ENCODE results near the gene BAIAP2L2. TPM values are rescaled to one million over a fixed set of nuclear protein-coding genes. Genes with fewer than 3 reads are reported as not detected.

The BAIAP2L2 gene
- total RNA-seq, 1 donor from 2014 or later = 0.09 TPM

GRCh38 chr22:38089474-38089851 is 21.0 kb downstream of the BAIAP2L2 start:
- Mint-ChIP-seq H3K27me3 (ENCODE audit: low read depth) (no peaks in the 10 kb centered on the region), H3K27ac (no peak overlapping the region)

GRCh38 chr22:38088629-38089473 is 21.6 kb downstream of the BAIAP2L2 start:
- H3K9me3 Mint-ChIP-seq = no peaks in the 10 kb centered on the region
- no peaks in the 10 kb centered on the region for H3K27me3 Mint-ChIP-seq (ENCODE audit: low read depth)
- H3K4me1 Mint-ChIP-seq (ENCODE audit: low read depth) = no peaks in the 10 kb centered on the region
- no peak overlapping the region for H3K27ac Mint-ChIP-seq
- DNase-seq (ENCODE audit: low spot score) = no peak
- no peak overlapping the region for H3K4me3 Mint-ChIP-seq (ENCODE audit: low read depth)
- intact Hi-C loops (cut with micrococcal nuclease) = no loop called here
- no peaks in the 10 kb centered on the region for H3K36me3 Mint-ChIP-seq (ENCODE audit: low read depth)

More at GRCh38 chr22:38089474-38089851, 21.0 kb downstream of the BAIAP2L2 start:
- no peak overlapping the region for H3K4me3 Mint-ChIP-seq (ENCODE audit: low read depth)
- no peaks in the 10 kb centered on the region for H3K9me3 Mint-ChIP-seq
- H3K4me1 Mint-ChIP-seq (ENCODE audit: low read depth) = no peaks in the 10 kb centered on the region
- H3K36me3 Mint-ChIP-seq (ENCODE audit: low read depth) = no peaks in the 10 kb centered on the region
- intact Hi-C loops (cut with micrococcal nuclease) = no loop called here
- DNase-seq (ENCODE audit: low spot score) = no peak

DNA sequence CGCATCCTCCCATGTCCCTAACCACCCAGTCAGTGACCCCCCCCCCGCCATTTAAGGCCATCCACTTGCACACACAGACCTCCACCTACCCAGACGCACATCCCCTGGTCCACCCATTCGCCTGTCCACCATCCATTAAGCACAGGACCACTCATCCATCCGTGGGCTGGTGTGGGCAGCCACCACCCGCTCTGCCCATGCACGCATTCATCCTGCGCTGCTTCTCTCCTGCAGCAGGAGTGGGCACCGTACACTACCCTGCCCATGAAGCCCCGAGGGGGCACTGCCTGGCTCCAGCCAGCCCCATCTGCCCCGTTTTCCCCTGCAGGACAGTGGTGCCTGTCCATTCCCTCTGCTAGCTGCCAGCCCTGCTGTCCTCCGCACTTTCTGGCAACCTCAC is 22.6 kb downstream of the BAIAP2L2 start:
- Mint-ChIP-seq H3K27ac (no peak overlapping the region), H3K4me1 (ENCODE audit: low read depth) (no peaks in the 10 kb centered on the region), H3K27me3 (ENCODE audit: low read depth) (peaks cover 6% of the 10 kb centered on the region), H3K4me3 (ENCODE audit: low read depth) (no peak overlapping the region), H3K9me3 (no peaks in the 10 kb centered on the region), H3K36me3 (ENCODE audit: low read depth) (no peaks in the 10 kb centered on the region)
- intact Hi-C loops (cut with micrococcal nuclease) = no loop called here
- DNase-seq (ENCODE audit: low spot score) = no peak

GRCh38 chr22:38086942-38087341 is 23.5 kb downstream of the BAIAP2L2 start:
- Mint-ChIP-seq H3K36me3 (ENCODE audit: low read depth) (no peaks in the 10 kb centered on the region), H3K27me3 (ENCODE audit: low read depth) (peaks cover 6% of the 10 kb centered on the region), H3K27ac (no peak overlapping the region), H3K4me3 (ENCODE audit: low read depth) (no peak overlapping the region), H3K9me3 (no peaks in the 10 kb centered on the region), H3K4me1 (ENCODE audit: low read depth) (no peaks in the 10 kb centered on the region)
- DNase-seq (ENCODE audit: low spot score) = no peak
- intact Hi-C loops (cut with micrococcal nuclease) = no loop called here

GRCh38 chr22:38086001-38086845 is 24.3 kb downstream of the BAIAP2L2 start:
- DNase-seq (ENCODE audit: low spot score) = no peak
- Mint-ChIP-seq H3K9me3 (no peaks in the 10 kb centered on the region), H3K36me3 (ENCODE audit: low read depth) (no peaks in the 10 kb centered on the region), H3K27ac (no peak overlapping the region), H3K27me3 (ENCODE audit: low read depth) (peaks cover 6% of the 10 kb centered on the region), H3K4me1 (ENCODE audit: low read depth) (no peaks in the 10 kb centered on the region), H3K4me3 (ENCODE audit: low read depth) (no peak overlapping the region)
- intact Hi-C loops (cut with micrococcal nuclease) = no loop called here

DNA sequence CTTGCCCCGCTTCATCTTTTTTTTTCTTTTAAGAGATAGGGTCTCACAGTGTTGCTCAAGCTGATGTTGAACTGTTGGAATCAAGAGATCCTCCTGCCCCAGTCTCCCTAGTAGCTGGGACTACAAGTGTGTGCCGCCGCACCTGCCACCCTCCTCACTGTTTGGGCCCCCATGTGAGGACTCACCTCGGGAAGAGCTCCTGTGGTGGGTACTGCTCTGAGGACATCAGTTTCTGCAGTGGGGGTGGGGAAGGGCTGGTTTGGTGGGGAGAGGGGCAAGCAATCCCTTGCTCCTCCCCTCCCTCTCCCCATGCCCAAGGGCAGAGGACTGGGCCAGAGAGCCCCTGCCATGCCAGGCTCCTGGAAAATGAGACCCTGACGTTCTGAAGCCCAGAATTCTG is 25.0 kb downstream of the BAIAP2L2 start:
- DNase-seq (ENCODE audit: low spot score) = no peak
- Mint-ChIP-seq H3K4me3 (ENCODE audit: low read depth) (no peak overlapping the region), H3K4me1 (ENCODE audit: low read depth) (no peaks in the 10 kb centered on the region), H3K36me3 (ENCODE audit: low read depth) (no peaks in the 10 kb centered on the region), H3K9me3 (no peaks in the 10 kb centered on the region), H3K27me3 (ENCODE audit: low read depth) (peaks cover 8% of the 10 kb centered on the region), H3K27ac (no peak overlapping the region)
- intact Hi-C loops (cut with micrococcal nuclease) = no loop called here

GRCh38 chr22:38085056-38085455 is 25.4 kb downstream of the BAIAP2L2 start:
- Mint-ChIP-seq H3K4me3 (ENCODE audit: low read depth) (no peak overlapping the region), H3K9me3 (no peaks in the 10 kb centered on the region), H3K4me1 (ENCODE audit: low read depth) (no peaks in the 10 kb centered on the region), H3K27ac (no peak overlapping the region), H3K27me3 (ENCODE audit: low read depth) (peaks cover 13% of the 10 kb centered on the region), H3K36me3 (ENCODE audit: low read depth) (no peaks in the 10 kb centered on the region)
- intact Hi-C loops (cut with micrococcal nuclease) = no loop called here
- no peak for DNase-seq (ENCODE audit: low spot score)

- Mint-ChIP-seq H3K4me3 (ENCODE audit: low read depth) (no peak within 1 kb of the TSS), H3K27ac (no peak within 1 kb of the TSS), H3K36me3 (ENCODE audit: low read depth) (no peaks in the 10 kb centered on the region), H3K27me3 (ENCODE audit: low read depth) (peaks cover 20% of the 10 kb centered on the region), H3K9me3 (no peaks in the 10 kb centered on the region), H3K4me1 (ENCODE audit: low read depth) (no peaks in the 10 kb centered on the region)
- intact Hi-C loops (cut with micrococcal nuclease) = no loop called here
- no peak for DNase-seq (ENCODE audit: low spot score)
Measured at GRCh38 chr22:38083931-38084631, 26.4 kb downstream of the BAIAP2L2 start, which contains the start of gene SLC16A8. TSS of gene SLC16A8 (minus strand) at chr22:38084184. CDS start at chr22:38082873, 1,311 bp downstream.

GRCh38 chr22:38082986-38083710 is 27.3 kb downstream of the BAIAP2L2 start:
- H3K4me1 Mint-ChIP-seq (ENCODE audit: low read depth) = no peaks in the 10 kb centered on the region
- no peak for DNase-seq (ENCODE audit: low spot score)
- no peak overlapping the region for H3K27ac Mint-ChIP-seq
- H3K9me3 Mint-ChIP-seq = no peaks in the 10 kb centered on the region
- no peaks in the 10 kb centered on the region for H3K36me3 Mint-ChIP-seq (ENCODE audit: low read depth)
- H3K27me3 Mint-ChIP-seq (ENCODE audit: low read depth) = peaks cover 20% of the 10 kb centered on the region
- no peak overlapping the region for H3K4me3 Mint-ChIP-seq (ENCODE audit: low read depth)
- intact Hi-C loops (cut with micrococcal nuclease) = no loop called here

GRCh38 chr22:38081941-38082828 is 28.3 kb downstream of the BAIAP2L2 start:
- DNase-seq (ENCODE audit: low spot score) = no peak
- H3K9me3 Mint-ChIP-seq = no peaks in the 10 kb centered on the region
- peaks cover 20% of the 10 kb centered on the region for H3K27me3 Mint-ChIP-seq (ENCODE audit: low read depth)
- H3K27ac Mint-ChIP-seq = no peak overlapping the region
- no peaks in the 10 kb centered on the region for H3K4me1 Mint-ChIP-seq (ENCODE audit: low read depth)
- intact Hi-C loops (cut with micrococcal nuclease) = no loop called here
- no peaks in the 10 kb centered on the region for H3K36me3 Mint-ChIP-seq (ENCODE audit: low read depth)
- no peak overlapping the region for H3K4me3 Mint-ChIP-seq (ENCODE audit: low read depth)

GRCh38 chr22:38081636-38081940 is 28.9 kb downstream of the BAIAP2L2 start:
- intact Hi-C loops (cut with micrococcal nuclease) = no loop called here
- no peak overlapping the region for H3K27ac Mint-ChIP-seq
- no peak for DNase-seq (ENCODE audit: low spot score)
- no peak overlapping the region for H3K4me3 Mint-ChIP-seq (ENCODE audit: low read depth)
- no peaks in the 10 kb centered on the region for H3K4me1 Mint-ChIP-seq (ENCODE audit: low read depth)
- H3K36me3 Mint-ChIP-seq (ENCODE audit: low read depth) = no peaks in the 10 kb centered on the region
- no peaks in the 10 kb centered on the region for H3K9me3 Mint-ChIP-seq
- peaks cover 20% of the 10 kb centered on the region for H3K27me3 Mint-ChIP-seq (ENCODE audit: low read depth)

All from activated T-helper 2 cell treated with anti-CD3 and anti-CD28 coated beads, Interferon-gamma antibody, Interleukin-2, Interleukin-4, amounts not matched to agents 10 μg/mL and 5 μg/mL and 100 μg/mL, durations not matched to agents 14 hours and 24 hours and 36 hours (primary cell).